Embryonic facial prominence (tissue), 1 donor: Measurements from ENCODE around the gene LILRA5.
"Not testable (repeated sequence)": the region's sequence is repeated elsewhere in the genome, so short reads cannot be mapped to it uniquely, and the experiment has no call there.

Experiments used
- DNase-seq: peaks from one replicate; pipeline ENCODE4 v3.0.0-alpha.2; 2016; ENCODE audit errors: extremely low spot score

The LILRA5 gene

GRCh38 chr19:54305141-54305540, 7.8 kb downstream of the LILRA5 start:
- no peak for DNase-seq

- no peak for DNase-seq
Observed at GRCh38 chr19:54302257-54302656, 10.7 kb downstream of the LILRA5 start.

- DNase-seq, result no peak
Observed at GRCh38 chr19:54299515-54299914, 13.5 kb downstream of the LILRA5 start.

- no peak for DNase-seq
Observed at GRCh38 chr19:54299126-54299498, 13.9 kb downstream of the LILRA5 start.

GRCh38 chr19:54298357-54299125, 14.4 kb downstream of the LILRA5 start:
- DNase-seq, result no peak

- DNase-seq, result no peak
Observed at GRCh38 chr19:54297759-54298305, 15.1 kb downstream of the LILRA5 start.

GRCh38 chr19:54294539-54294938, 18.4 kb downstream of the LILRA5 start:
- DNase-seq, result no peak

GRCh38 chr19:54289160-54289559, 23.8 kb downstream of the LILRA5 start:
- DNase-seq, result not testable (repeated sequence)

GRCh38 chr19:54287456-54287855, 25.5 kb downstream of the LILRA5 start:
- DNase-seq, result no peak

GRCh38 chr19:54286283-54286682, 26.7 kb downstream of the LILRA5 start:
- DNase-seq, result not testable (repeated sequence)

- not testable (repeated sequence) for DNase-seq
Observed at GRCh38 chr19:54285427-54286056, 27.4 kb downstream of the LILRA5 start.

GRCh38 chr19:54282686-54283470, 30.1 kb downstream of the LILRA5 start:
- DNase-seq, result no peak

- not testable (repeated sequence) for DNase-seq
Observed at GRCh38 chr19:54281729-54282075, 31.3 kb downstream of the LILRA5 start.

GRCh38 chr19:54281007-54281728, 31.8 kb downstream of the LILRA5 start, which contains the start of gene LILRB2:
Gene LILRB2, minus strand, starts transcription at chr19:54281110. Its CDS starts 614 bp downstream, at chr19:54280496.
- DNase-seq, result no peak

- DNase-seq, result not testable (repeated sequence)
Observed at GRCh38 chr19:54280441-54280840, 32.5 kb downstream of the LILRA5 start.

- DNase-seq, result not testable (repeated sequence)
Observed at GRCh38 chr19:54280025-54280424, 32.9 kb downstream of the LILRA5 start.

- DNase-seq, result no peak
Observed at GRCh38 chr19:54279406-54279962, 33.5 kb downstream of the LILRA5 start.

GRCh38 chr19:54278571-54279195, 34.3 kb downstream of the LILRA5 start:
- not testable (repeated sequence) for DNase-seq

GRCh38 chr19:54278056-54278455, 34.9 kb downstream of the LILRA5 start:
- not testable (repeated sequence) for DNase-seq

- DNase-seq, result not testable (repeated sequence)
Observed at GRCh38 chr19:54277111-54277615, 35.8 kb downstream of the LILRA5 start.
